Sigmoid colon (tissue), 4 donors: ENCODE results near the gene ARHGEF28.

Source experiments
- CTCF ChIP-seq, 4 experiments: fragments of 450-650 bp in 3 of 4; fragments of 200-600 bp in 1 of 4; IDR thresholded peaks; one replicate each; pipeline ENCODE4 v1.5.1; 2016 to 2019; ENCODE audit warnings: antibody characterized with exemption in 4 of 4, mild to moderate bottlenecking in 3 of 4, moderate library complexity in 2 of 4
- EP300 ChIP-seq, 4 donors: sonication (generic); formaldehyde crosslinking; IDR thresholded peaks; one replicate each; pipeline ENCODE4 v1.6.1; 2017; ENCODE audit warnings: antibody characterized with exemption in 4 of 4
- POLR2AphosphoS5 ChIP-seq, 4 donors: sonication (generic); formaldehyde crosslinking; IDR thresholded peaks; one replicate each; pipeline ENCODE4 v1.6.1; 2017; ENCODE audit warnings: antibody characterized with exemption in 4 of 4

GRCh38 chr5:73975845-73976244, 349.8 kb downstream of the ARHGEF28 start:
- TF ChIP-seq CTCF (IDR thresholded peaks at IDR 0.05) = no peak
- TF ChIP-seq POLR2AphosphoS5 (IDR thresholded peaks at IDR 0.05) = no peak
- no peak for TF ChIP-seq EP300 (IDR thresholded peaks at IDR 0.05)
